HCT116 (cell line): ENCODE results near the gene TMPRSS13. TPM values are rescaled to one million over a fixed set of nuclear protein-coding genes. Genes with fewer than 3 reads are reported as not detected.

Source experiments
- ATAC-seq: fragments of 200-7000 bp; cut with Tn5 transposase; 2 replicates; pipeline ENCODE4 v1.9.1; 2020; ENCODE audit warnings: mild to moderate bottlenecking, moderate library complexity
- BruUV-seq: library from RNA; stranded (reverse); fragments of 400-500 nt; replicated peaks from 2 replicates; lab custom pipeline; 2021; lab: Mats Ljungman, UMichigan
- CTCF ChIA-PET: fragments of 300-600 bp; sonication (Branson Sonifier 250); formaldehyde crosslinking; loops from one replicate; lab custom pipeline; 2021; ENCODE audit warnings: antibody characterized with exemption; lab: Charles Lee
- POLR2A ChIA-PET: fragments of 300-600, 350-600 bp; sonication (Branson Sonifier 250); formaldehyde crosslinking; loops from one replicate; lab custom pipeline; 2021; ENCODE audit warnings: antibody characterized with exemption; lab: Charles Lee
- RAD21 ChIA-PET, 2 experiments: fragments of 300-600 bp; sonication (Branson Sonifier 250); formaldehyde crosslinking; loops; one replicate each; lab custom pipeline; 2023; ENCODE audit warnings: low total read pairs in 2 of 2; ENCODE audit not compliant: uncharacterized antibody in 2 of 2, unreplicated experiment in 2 of 2, low non-redundant PET in 1 of 2; lab: Charles Lee
- DNase-seq: peaks from one replicate; pipeline ENCODE4 v3.0.0-alpha.2; 2010; ENCODE audit warnings: low read depth, low spot score
- H2AFZ ChIP-seq: fragments of 200-600 bp; shearing (Covaris generic), sonication (generic); 2 replicates; pipeline ENCODE4 v1.6.1; 2017; ENCODE audit warnings: low read depth, mixed run types, mixed read lengths, antibody characterized with exemption, low read length; ENCODE audit not compliant: poor library complexity, severe bottlenecking
- H3K27ac ChIP-seq: 2 replicates; pipeline ENCODE4 v1.5.1; 2012; ENCODE audit warnings: low read depth, low read length
- H3K27me3 ChIP-seq: fragments of 200-600 bp; sonication (generic); 2 replicates; pipeline ENCODE4 v1.6.1; 2016; ENCODE audit warnings: mixed run types, low read length, mixed read lengths; ENCODE audit not compliant: insufficient read depth
- H3K36me3 ChIP-seq, 2 experiments: fragments of 200-500 bp in 1 of 2; fragments of 200-600 bp in 1 of 2; sonication (Bioruptor generic) in 1 of 2; sonication (generic) in 1 of 2; 2 replicates each; pipeline versions ENCODE4 v1.5.1 to v1.6.1; 2014 to 2016; ENCODE audit warnings: low read length in 2 of 2, inconsistent platforms in 1 of 2, mixed read lengths in 1 of 2, mixed run types in 1 of 2; ENCODE audit not compliant: insufficient read depth in 2 of 2, control insufficient read depth in 1 of 2
- H3K4me1 ChIP-seq, 2 experiments: fragments of 200-600 bp in 1 of 2; sonication (generic) in 1 of 2; 2 replicates each; pipeline versions ENCODE4 v1.5.1 to v1.6.1; 2012 to 2017; ENCODE audit warnings: low read length in 2 of 2, inconsistent platforms in 1 of 2, mild to moderate bottlenecking in 1 of 2, mixed read lengths in 1 of 2, mixed run types in 1 of 2, moderate library complexity in 1 of 2; ENCODE audit not compliant: insufficient read depth in 2 of 2, control insufficient read depth in 1 of 2
- H3K4me2 ChIP-seq: fragments of 200-600 bp; sonication (generic); 2 replicates; pipeline ENCODE4 v1.6.1; 2017; ENCODE audit warnings: mixed run types, low read length, mixed read lengths
- H3K4me3 ChIP-seq, 2 experiments: fragments of 200-600 bp in 1 of 2; sonication (generic) in 1 of 2; replicated peaks in 1 of 2; 2 replicates each; pipeline ENCODE4 v1.5.1; 2011 to 2016; ENCODE audit warnings: low read length in 2 of 2, control low read depth in 1 of 2, low read depth in 1 of 2, mild to moderate bottlenecking in 1 of 2, mixed read lengths in 1 of 2, mixed run types in 1 of 2
- H3K79me2 ChIP-seq: fragments of 200-600 bp; sonication (generic); 2 replicates; pipeline ENCODE4 v1.6.1; 2017; ENCODE audit warnings: mild to moderate bottlenecking, mixed run types, low read length, moderate library complexity, mixed read lengths; ENCODE audit not compliant: insufficient read depth
- H3K9ac ChIP-seq: fragments of 200-600 bp; sonication (generic); 2 replicates; pipeline ENCODE4 v1.6.1; 2016; ENCODE audit warnings: low read length, mixed read lengths
- H3K9me2 ChIP-seq: fragments of 200-600 bp; sonication (generic), shearing (Covaris generic); 2 replicates; pipeline ENCODE4 v1.6.1; 2017; ENCODE audit warnings: mixed run types, mild to moderate bottlenecking, moderate library complexity; ENCODE audit not compliant: insufficient read depth
- H3K9me3 ChIP-seq, 2 experiments: fragments of 200-500 bp in 1 of 2; fragments of 200-600 bp in 1 of 2; sonication (Bioruptor generic) in 1 of 2; sonication (generic) in 1 of 2; 2 replicates each; pipeline ENCODE4 v1.6.1; 2014 to 2017; ENCODE audit warnings: low read length in 2 of 2, mixed read lengths in 2 of 2, inconsistent platforms in 1 of 2, low read depth in 1 of 2, mild to moderate bottlenecking in 1 of 2, mixed run types in 1 of 2, moderate library complexity in 1 of 2; ENCODE audit not compliant: control insufficient read depth in 1 of 2, insufficient read depth in 1 of 2
- H4K20me1 ChIP-seq: fragments of 200-600 bp; sonication (generic), shearing (Covaris generic); 2 replicates; pipeline ENCODE4 v1.6.1; 2017; ENCODE audit warnings: mixed run types, mild to moderate bottlenecking, moderate library complexity; ENCODE audit not compliant: insufficient read depth
- CBX3 ChIP-seq: IDR thresholded peaks from 2 replicates; pipeline ENCODE4 v1.6.1; 2012; ENCODE audit warnings: low read depth
- CEBPB ChIP-seq: IDR thresholded peaks from 2 replicates; pipeline ENCODE4 v1.6.1; 2012; ENCODE audit warnings: low read depth
- EGR1 ChIP-seq: IDR thresholded peaks from 2 replicates; pipeline ENCODE4 v1.6.1; 2012; ENCODE audit warnings: low read depth
- EZH2phosphoT487 ChIP-seq: fragments of 200-600 bp; IDR thresholded peaks from 2 replicates; pipeline ENCODE4 v1.6.1; 2018; ENCODE audit warnings: antibody characterized with exemption, borderline replicate concordance
- JUND ChIP-seq: IDR thresholded peaks from 2 replicates; pipeline ENCODE4 v1.6.1; 2012
- POLR2A ChIP-seq: IDR thresholded peaks from 2 replicates; pipeline ENCODE4 v1.7.0; 2011; ENCODE audit warnings: borderline replicate concordance; ENCODE audit not compliant: insufficient read depth, insufficient read length; ENCODE audit errors: extremely low read depth
- POLR2AphosphoS5 ChIP-seq: IDR thresholded peaks from 2 replicates; pipeline ENCODE4 v1.6.1; 2011; ENCODE audit warnings: mild to moderate bottlenecking, low read depth, low read length, moderate library complexity
- RAD21 ChIP-seq: IDR thresholded peaks from 2 replicates; pipeline ENCODE4 v1.6.1; 2012; ENCODE audit warnings: low read depth, mild to moderate bottlenecking
- SIN3A ChIP-seq: IDR thresholded peaks from 2 replicates; pipeline ENCODE4 v1.6.1; 2012; ENCODE audit warnings: low read depth
- SP1 ChIP-seq: IDR thresholded peaks from 2 replicates; pipeline ENCODE4 v1.6.1; 2012; ENCODE audit warnings: low read depth
- SRF ChIP-seq: IDR thresholded peaks from 2 replicates; pipeline ENCODE4 v1.6.1; 2012; ENCODE audit warnings: low read depth
- TCF7L2 ChIP-seq: IDR thresholded peaks from 2 replicates; pipeline ENCODE4 v1.7.0; 2011; ENCODE audit warnings: borderline replicate concordance, inconsistent platforms; ENCODE audit not compliant: insufficient read depth, insufficient read length; ENCODE audit errors: extremely low read depth
- YY1 ChIP-seq: IDR thresholded peaks from 2 replicates; pipeline ENCODE4 v1.6.1; 2011; ENCODE audit warnings: low read length, low read depth, moderate library complexity, mild to moderate bottlenecking; ENCODE audit not compliant: insufficient replicate concordance; ENCODE audit errors: extremely low read depth
- ZFX ChIP-seq: fragments of 450-650 bp; IDR thresholded peaks from 2 replicates; pipeline ENCODE4 v1.6.1; 2017
- intact Hi-C: fragments of 100-400 bp; cut with micrococcal nuclease; formaldehyde crosslinking; loops from 2 replicates; pipeline ENCODE4 v1.10.0; 2022
- total RNA-seq: library from RNA; stranded (reverse); gene quantifications from one replicate; pipeline ENCODE4 v1.2.1, GENCODE V29; 2021; ENCODE audit not compliant: unreplicated experiment
- TF ChIP-seq, protein P1 (sequence below): IDR thresholded peaks from 2 replicates; pipeline ENCODE4 v1.6.1; 2012; ENCODE audit warnings: low read depth
- TF ChIP-seq, protein P2 (sequence below): IDR thresholded peaks from 2 replicates; pipeline ENCODE4 v1.6.1; 2012
- TF ChIP-seq, protein P3 (sequence below): IDR thresholded peaks from 2 replicates; pipeline ENCODE4 v1.6.1; 2011; ENCODE audit warnings: mild to moderate bottlenecking, low read length, moderate library complexity; ENCODE audit not compliant: insufficient replicate concordance; ENCODE audit errors: extremely low read depth
- TF ChIP-seq, protein P4 (sequence below): IDR thresholded peaks from 2 replicates; pipeline ENCODE4 v1.6.1; 2012

Gene TMPRSS13
- total RNA-seq, 1 experiment from 2014 or later: 0.52 TPM

DNA sequence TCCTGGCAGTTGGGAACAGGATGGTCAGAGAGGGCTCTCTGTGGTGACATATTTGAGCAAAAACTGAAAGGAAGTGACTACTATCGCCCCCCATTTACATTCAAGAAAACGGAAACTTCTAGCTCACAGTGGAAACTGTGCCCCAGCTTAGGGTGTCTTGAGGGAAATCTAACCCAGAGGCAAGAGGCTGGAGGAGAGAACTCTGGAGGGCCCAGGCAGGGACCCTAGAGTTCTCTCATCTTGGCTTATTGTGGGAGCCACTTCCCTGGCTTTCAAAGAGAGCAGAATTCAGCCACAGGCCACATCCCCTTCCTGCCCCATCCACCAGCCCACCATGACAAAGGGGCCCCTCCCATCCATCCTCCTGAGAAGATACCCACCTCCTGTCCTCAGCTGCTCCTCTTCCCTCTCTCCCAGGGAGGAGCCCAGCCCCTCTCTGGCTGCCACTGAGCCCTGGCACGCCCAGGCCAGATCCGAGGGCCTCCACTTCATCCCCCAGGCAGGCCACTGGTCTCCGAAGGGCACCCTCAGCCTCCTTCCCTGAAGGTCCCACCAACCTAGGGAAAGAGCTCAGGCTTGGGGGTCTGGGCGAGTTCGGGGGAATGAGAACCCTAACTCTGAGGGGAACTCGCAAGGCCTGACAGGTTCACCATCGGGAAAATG, 1.6 kb upstream of the TMPRSS13 start:
- peaks cover 14% of the 10 kb centered on the region in 2 experiments; a peak in 3 of 4 replicates for H3K4me1 ChIP-seq
- ChIA-PET RAD21 (no interaction called here), POLR2A (interaction anchor here (1.4 kb wide), 1 partner anchor 23 kb away, joined by 5 read pairs; no protein-coding TSS in a partner anchor), CTCF (no interaction called here)
- DNase-seq (no peak), ATAC-seq (no peak)
- H3K27me3 ChIP-seq: no peaks in the 10 kb centered on the region
- TF ChIP-seq SIN3A: no peak
- TF ChIP-seq, protein P1, sequence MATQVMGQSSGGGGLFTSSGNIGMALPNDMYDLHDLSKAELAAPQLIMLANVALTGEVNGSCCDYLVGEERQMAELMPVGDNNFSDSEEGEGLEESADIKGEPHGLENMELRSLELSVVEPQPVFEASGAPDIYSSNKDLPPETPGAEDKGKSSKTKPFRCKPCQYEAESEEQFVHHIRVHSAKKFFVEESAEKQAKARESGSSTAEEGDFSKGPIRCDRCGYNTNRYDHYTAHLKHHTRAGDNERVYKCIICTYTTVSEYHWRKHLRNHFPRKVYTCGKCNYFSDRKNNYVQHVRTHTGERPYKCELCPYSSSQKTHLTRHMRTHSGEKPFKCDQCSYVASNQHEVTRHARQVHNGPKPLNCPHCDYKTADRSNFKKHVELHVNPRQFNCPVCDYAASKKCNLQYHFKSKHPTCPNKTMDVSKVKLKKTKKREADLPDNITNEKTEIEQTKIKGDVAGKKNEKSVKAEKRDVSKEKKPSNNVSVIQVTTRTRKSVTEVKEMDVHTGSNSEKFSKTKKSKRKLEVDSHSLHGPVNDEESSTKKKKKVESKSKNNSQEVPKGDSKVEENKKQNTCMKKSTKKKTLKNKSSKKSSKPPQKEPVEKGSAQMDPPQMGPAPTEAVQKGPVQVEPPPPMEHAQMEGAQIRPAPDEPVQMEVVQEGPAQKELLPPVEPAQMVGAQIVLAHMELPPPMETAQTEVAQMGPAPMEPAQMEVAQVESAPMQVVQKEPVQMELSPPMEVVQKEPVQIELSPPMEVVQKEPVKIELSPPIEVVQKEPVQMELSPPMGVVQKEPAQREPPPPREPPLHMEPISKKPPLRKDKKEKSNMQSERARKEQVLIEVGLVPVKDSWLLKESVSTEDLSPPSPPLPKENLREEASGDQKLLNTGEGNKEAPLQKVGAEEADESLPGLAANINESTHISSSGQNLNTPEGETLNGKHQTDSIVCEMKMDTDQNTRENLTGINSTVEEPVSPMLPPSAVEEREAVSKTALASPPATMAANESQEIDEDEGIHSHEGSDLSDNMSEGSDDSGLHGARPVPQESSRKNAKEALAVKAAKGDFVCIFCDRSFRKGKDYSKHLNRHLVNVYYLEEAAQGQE: no peak
- no peak for TF ChIP-seq EGR1
- no peak for TF ChIP-seq RAD21
- TF ChIP-seq, protein P2, sequence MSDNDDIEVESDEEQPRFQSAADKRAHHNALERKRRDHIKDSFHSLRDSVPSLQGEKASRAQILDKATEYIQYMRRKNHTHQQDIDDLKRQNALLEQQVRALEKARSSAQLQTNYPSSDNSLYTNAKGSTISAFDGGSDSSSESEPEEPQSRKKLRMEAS: no peak
- TF ChIP-seq POLR2AphosphoS5: no peak
- no peak for TF ChIP-seq ZFX
- TF ChIP-seq TCF7L2: no peak
- TF ChIP-seq, protein P3, sequence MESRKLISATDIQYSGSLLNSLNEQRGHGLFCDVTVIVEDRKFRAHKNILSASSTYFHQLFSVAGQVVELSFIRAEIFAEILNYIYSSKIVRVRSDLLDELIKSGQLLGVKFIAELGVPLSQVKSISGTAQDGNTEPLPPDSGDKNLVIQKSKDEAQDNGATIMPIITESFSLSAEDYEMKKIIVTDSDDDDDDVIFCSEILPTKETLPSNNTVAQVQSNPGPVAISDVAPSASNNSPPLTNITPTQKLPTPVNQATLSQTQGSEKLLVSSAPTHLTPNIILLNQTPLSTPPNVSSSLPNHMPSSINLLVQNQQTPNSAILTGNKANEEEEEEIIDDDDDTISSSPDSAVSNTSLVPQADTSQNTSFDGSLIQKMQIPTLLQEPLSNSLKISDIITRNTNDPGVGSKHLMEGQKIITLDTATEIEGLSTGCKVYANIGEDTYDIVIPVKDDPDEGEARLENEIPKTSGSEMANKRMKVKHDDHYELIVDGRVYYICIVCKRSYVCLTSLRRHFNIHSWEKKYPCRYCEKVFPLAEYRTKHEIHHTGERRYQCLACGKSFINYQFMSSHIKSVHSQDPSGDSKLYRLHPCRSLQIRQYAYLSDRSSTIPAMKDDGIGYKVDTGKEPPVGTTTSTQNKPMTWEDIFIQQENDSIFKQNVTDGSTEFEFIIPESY: no peak
- TF ChIP-seq EZH2phosphoT487: no peak
- no peak for TF ChIP-seq YY1
- TF ChIP-seq CBX3: no peak
- TF ChIP-seq JUND: no peak
- no peak for TF ChIP-seq SP1
- TF ChIP-seq, protein P4, sequence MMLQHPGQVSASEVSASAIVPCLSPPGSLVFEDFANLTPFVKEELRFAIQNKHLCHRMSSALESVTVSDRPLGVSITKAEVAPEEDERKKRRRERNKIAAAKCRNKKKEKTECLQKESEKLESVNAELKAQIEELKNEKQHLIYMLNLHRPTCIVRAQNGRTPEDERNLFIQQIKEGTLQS: no peak
- TF ChIP-seq SRF: no peak
- no peak for TF ChIP-seq CEBPB
- no peak for TF ChIP-seq POLR2A
- H3K27ac ChIP-seq: no peak overlapping the region
- H3K4me2 ChIP-seq: no peak overlapping the region
- no peak overlapping the region for H3K9ac ChIP-seq
- no peak overlapping the region for H2AFZ ChIP-seq
- H3K36me3 ChIP-seq: no peaks in the 10 kb centered on the region
- H3K9me2 ChIP-seq: no peaks in the 10 kb centered on the region
- intact Hi-C loops: no loop called here
- no peaks in the 10 kb centered on the region for H3K9me3 ChIP-seq
- BruUV-seq: no TSS peak
- no peaks in the 10 kb centered on the region for H4K20me1 ChIP-seq
- no peaks in the 10 kb centered on the region for H3K79me2 ChIP-seq
- H3K4me3 ChIP-seq: no peak overlapping the region
